GM19395 (cell line): ENCODE results near the gene TTLL6.

Experiments used
- ATAC-seq: cut with Tn5 transposase; IDR thresholded peaks from one replicate; pipeline ENCODE4 v1.9.1; 2021; ENCODE audit warnings: mild to moderate bottlenecking, moderate library complexity; ENCODE audit not compliant: unreplicated experiment

The TTLL6 gene

GRCh38 chr17:48745381-48746275 is 71.4 kb downstream of the TTLL6 start:
- ATAC-seq, result no peak

GRCh38 chr17:48740537-48740936 is 76.5 kb downstream of the TTLL6 start:
- no peak for ATAC-seq

GRCh38 chr17:48738803-48739526 is 78.1 kb downstream of the TTLL6 start:
- no peak for ATAC-seq

- ATAC-seq, result no peak
Measured at GRCh38 chr17:48738424-48738802, 78.6 kb downstream of the TTLL6 start.

GRCh38 chr17:48737330-48738043 is 79.5 kb downstream of the TTLL6 start:
- ATAC-seq, result no peak

GRCh38 chr17:48735062-48735351 is 82.0 kb downstream of the TTLL6 start:
- ATAC-seq, result no peak

- no peak for ATAC-seq
Measured at GRCh38 chr17:48734333-48735061, 82.5 kb downstream of the TTLL6 start.

- no peak for ATAC-seq
Measured at GRCh38 chr17:48733632-48734328, 83.2 kb downstream of the TTLL6 start.

- no peak for ATAC-seq
Measured at GRCh38 chr17:48732688-48733629, 84.1 kb downstream of the TTLL6 start.

GRCh38 chr17:48731355-48731754 is 85.7 kb downstream of the TTLL6 start:
- ATAC-seq, result no peak

- ATAC-seq, result no peak
Measured at GRCh38 chr17:48730240-48730550, 86.8 kb downstream of the TTLL6 start.

- no peak for ATAC-seq
Measured at GRCh38 chr17:48729335-48730239, 87.4 kb downstream of the TTLL6 start.

- ATAC-seq, result no peak
Measured at GRCh38 chr17:48728232-48729231, 88.5 kb downstream of the TTLL6 start, which contains the start of gene HOXB13. TSS of gene HOXB13 (minus strand) at chr17:48728750. CDS start at chr17:48728593, 157 bp downstream.

GRCh38 chr17:48727415-48728175 is 89.4 kb downstream of the TTLL6 start:
- no peak for ATAC-seq

- no peak for ATAC-seq
Measured at GRCh38 chr17:48726916-48727286, 90.1 kb downstream of the TTLL6 start.

- no peak for ATAC-seq
Measured at GRCh38 chr17:48726114-48726915, 90.7 kb downstream of the TTLL6 start.
